Transverse colon (tissue), 3 donors: Measurements from ENCODE around the gene MRGPRD.

Source experiments
- POLR2A ChIP-seq: fragments of 450-650 bp; IDR thresholded peaks from one replicate; pipeline ENCODE4 v1.6.1; 2016; ENCODE audit warnings: antibody characterized with exemption, mild to moderate bottlenecking, moderate library complexity
- TF ChIP-seq, protein P1 (sequence below), 5 experiments: fragments of 200-600 bp in 3 of 5; fragments of 450-650 bp in 2 of 5; sonication (generic) in 3 of 5; IDR thresholded peaks; 1 replicate in 2 of 5; 2 replicates in 3 of 5; pipeline ENCODE4 v1.5.1; 2016 to 2017; ENCODE audit warnings: antibody characterized with exemption in 5 of 5, inconsistent platforms in 3 of 5, mild to moderate bottlenecking in 2 of 5, moderate library complexity in 1 of 5

DNA sequence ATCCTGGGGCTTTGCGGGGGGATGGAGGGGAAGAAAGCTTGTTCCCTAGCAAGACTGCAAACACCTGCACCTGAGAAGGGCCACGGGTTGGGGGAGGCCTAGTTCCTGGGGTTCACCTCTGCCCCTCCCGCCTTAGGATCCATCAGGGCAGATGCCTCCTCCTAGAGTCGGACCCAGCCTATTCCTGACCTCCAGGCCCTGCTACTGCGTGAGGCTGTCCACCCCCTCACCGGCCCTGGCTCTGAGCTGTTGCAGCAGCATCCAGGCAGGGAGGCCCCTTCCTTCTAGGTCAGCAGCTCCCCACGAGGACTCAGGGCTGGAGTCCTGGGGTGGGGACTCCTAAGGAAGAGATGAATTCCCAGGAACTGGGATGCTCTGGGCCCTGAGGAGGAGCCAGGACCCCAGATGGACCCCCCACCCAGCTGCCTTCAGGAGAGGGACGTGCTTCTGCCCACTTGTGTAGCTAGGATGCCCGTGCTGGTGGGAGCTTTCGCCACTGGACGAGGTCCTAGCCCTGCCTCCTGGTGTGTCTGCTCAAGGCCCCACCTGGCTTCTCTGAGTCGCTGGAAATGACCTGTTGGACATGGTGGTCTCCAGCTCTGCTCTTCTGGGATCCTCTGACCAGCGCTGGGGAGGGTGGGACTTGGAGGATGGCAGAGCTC, 21.9 kb upstream of the MRGPRD start:
- TF ChIP-seq POLR2A, result no peak
- TF ChIP-seq, protein P1, sequence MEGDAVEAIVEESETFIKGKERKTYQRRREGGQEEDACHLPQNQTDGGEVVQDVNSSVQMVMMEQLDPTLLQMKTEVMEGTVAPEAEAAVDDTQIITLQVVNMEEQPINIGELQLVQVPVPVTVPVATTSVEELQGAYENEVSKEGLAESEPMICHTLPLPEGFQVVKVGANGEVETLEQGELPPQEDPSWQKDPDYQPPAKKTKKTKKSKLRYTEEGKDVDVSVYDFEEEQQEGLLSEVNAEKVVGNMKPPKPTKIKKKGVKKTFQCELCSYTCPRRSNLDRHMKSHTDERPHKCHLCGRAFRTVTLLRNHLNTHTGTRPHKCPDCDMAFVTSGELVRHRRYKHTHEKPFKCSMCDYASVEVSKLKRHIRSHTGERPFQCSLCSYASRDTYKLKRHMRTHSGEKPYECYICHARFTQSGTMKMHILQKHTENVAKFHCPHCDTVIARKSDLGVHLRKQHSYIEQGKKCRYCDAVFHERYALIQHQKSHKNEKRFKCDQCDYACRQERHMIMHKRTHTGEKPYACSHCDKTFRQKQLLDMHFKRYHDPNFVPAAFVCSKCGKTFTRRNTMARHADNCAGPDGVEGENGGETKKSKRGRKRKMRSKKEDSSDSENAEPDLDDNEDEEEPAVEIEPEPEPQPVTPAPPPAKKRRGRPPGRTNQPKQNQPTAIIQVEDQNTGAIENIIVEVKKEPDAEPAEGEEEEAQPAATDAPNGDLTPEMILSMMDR (IDR thresholded peaks at IDR 0.05), result no peak
